H9 (cell line): ENCODE data around the gene GPR108. TPM values are rescaled to one million over a fixed set of nuclear protein-coding genes. Genes with fewer than 3 reads are reported as not detected.
"Not testable (repeated sequence)": the region's sequence is repeated elsewhere in the genome, so short reads cannot be mapped to it uniquely, and the experiment has no call there.

Experiments
- DNase-seq: peaks from one replicate; pipeline ENCODE4 v3.0.0-alpha.2; 2017
- H2AFZ ChIP-seq: one replicate; pipeline ENCODE4 v1.6.1; 2013; ENCODE audit warnings: mild to moderate bottlenecking, low read length, control low read depth, moderate library complexity
- H2AK5ac ChIP-seq: 2 replicates; pipeline ENCODE4 v1.6.1; 2013; ENCODE audit warnings: low read length, control low read depth, mixed read lengths; ENCODE audit not compliant: insufficient read length
- H2BK120ac ChIP-seq: one replicate; pipeline ENCODE4 v1.6.1; 2013; ENCODE audit warnings: low read depth, mild to moderate bottlenecking, low read length, control low read depth, inconsistent platforms; ENCODE audit not compliant: poor library complexity, severe bottlenecking
- H2BK12ac ChIP-seq: 2 replicates; pipeline ENCODE4 v1.6.1; 2013; ENCODE audit warnings: low read length, control low read depth, mixed read lengths, low read depth; ENCODE audit not compliant: insufficient read length
- H2BK15ac ChIP-seq: 2 replicates; pipeline ENCODE4 v1.6.1; 2013; ENCODE audit warnings: low read depth, low read length, control low read depth
- H2BK20ac ChIP-seq: one replicate; pipeline ENCODE4 v1.6.1; 2013; ENCODE audit warnings: low read depth, mild to moderate bottlenecking, low read length, control low read depth, inconsistent platforms; ENCODE audit not compliant: poor library complexity, severe bottlenecking
- H2BK5ac ChIP-seq: 2 replicates; pipeline ENCODE4 v1.6.1; 2013; ENCODE audit warnings: low read length, control low read depth, mixed read lengths; ENCODE audit not compliant: insufficient read length
- H3K14ac ChIP-seq: 2 replicates; pipeline ENCODE4 v1.6.1; 2013; ENCODE audit warnings: low read length, control low read depth; ENCODE audit not compliant: insufficient read depth
- H3K18ac ChIP-seq: 2 replicates; pipeline ENCODE4 v1.6.1; 2013; ENCODE audit warnings: low read depth, mild to moderate bottlenecking, mixed read lengths, low read length, control low read depth; ENCODE audit not compliant: insufficient read length
- H3K23ac ChIP-seq: 2 replicates; pipeline ENCODE4 v1.6.1; 2013; ENCODE audit warnings: low read length, control low read depth, mixed read lengths, low read depth; ENCODE audit not compliant: insufficient read length
- H3K23me2 ChIP-seq: 2 replicates; pipeline ENCODE4 v1.6.1; 2013; ENCODE audit warnings: low read depth, mild to moderate bottlenecking, mixed read lengths, low read length, control low read depth; ENCODE audit not compliant: insufficient read length, poor library complexity, severe bottlenecking
- H3K27ac ChIP-seq: 2 replicates; pipeline ENCODE4 v1.5.1; 2013; ENCODE audit warnings: low read length, control low read depth, mixed read lengths, low read depth; ENCODE audit not compliant: insufficient read length
- H3K27me3 ChIP-seq: 2 replicates; pipeline ENCODE4 v1.6.1; 2013; ENCODE audit warnings: low read length, control low read depth, inconsistent platforms; ENCODE audit not compliant: insufficient read depth
- H3K4ac ChIP-seq: 2 replicates; pipeline ENCODE4 v1.6.1; 2013; ENCODE audit warnings: low read depth, mild to moderate bottlenecking, control low read depth, inconsistent platforms, low read length, moderate library complexity
- H3K4me1 ChIP-seq: 2 replicates; pipeline ENCODE4 v1.6.1; 2013; ENCODE audit warnings: low read length, control low read depth, inconsistent platforms; ENCODE audit not compliant: insufficient read depth
- H3K4me2 ChIP-seq: 2 replicates; pipeline ENCODE4 v1.6.1; 2013; ENCODE audit warnings: low read length, control low read depth, mixed read lengths; ENCODE audit not compliant: insufficient read length, insufficient read depth
- H3K56ac ChIP-seq: 2 replicates; pipeline ENCODE4 v1.6.1; 2013; ENCODE audit warnings: low read depth, mild to moderate bottlenecking, mixed read lengths, low read length, control low read depth; ENCODE audit not compliant: insufficient read length
- H3K79me1 ChIP-seq: 2 replicates; pipeline ENCODE4 v1.6.1; 2013; ENCODE audit warnings: low read depth, mild to moderate bottlenecking, moderate library complexity, low read length, control low read depth, inconsistent platforms; ENCODE audit not compliant: insufficient read depth, poor library complexity, severe bottlenecking
- H3K79me2 ChIP-seq: 2 replicates; pipeline ENCODE4 v1.6.1; 2013; ENCODE audit warnings: low read length, control low read depth, inconsistent platforms; ENCODE audit not compliant: insufficient read depth
- H3K9ac ChIP-seq: 2 replicates; pipeline ENCODE4 v1.6.1; 2013; ENCODE audit warnings: low read length, control low read depth, mixed read lengths; ENCODE audit not compliant: insufficient read length; ENCODE audit errors: extremely low read depth
- H3K9me3 ChIP-seq: one replicate; pipeline ENCODE4 v1.6.1; 2013; ENCODE audit warnings: low read depth, low read length, inconsistent platforms; ENCODE audit not compliant: control insufficient read depth
- H3T11ph ChIP-seq: one replicate; pipeline ENCODE4 v1.6.1; 2013; ENCODE audit warnings: mild to moderate bottlenecking, low read length, control low read depth, inconsistent platforms
- H4K20me1 ChIP-seq: one replicate; pipeline ENCODE4 v1.6.1; 2013; ENCODE audit not compliant: control insufficient read depth, insufficient read length, insufficient read depth
- H4K5ac ChIP-seq: 2 replicates; pipeline ENCODE4 v1.6.1; 2013; ENCODE audit warnings: low read depth, mild to moderate bottlenecking, mixed read lengths, low read length, control low read depth; ENCODE audit not compliant: insufficient read length
- H4K8ac ChIP-seq: replicated peaks from 2 replicates; pipeline ENCODE4 v1.6.1; 2013; ENCODE audit warnings: low read length, control low read depth, mixed read lengths, low read depth; ENCODE audit not compliant: insufficient read length
- H4K91ac ChIP-seq: 2 replicates; pipeline ENCODE4 v1.6.1; 2013; ENCODE audit warnings: low read depth, mild to moderate bottlenecking, moderate library complexity, mixed read lengths, low read length, control low read depth; ENCODE audit not compliant: insufficient read length
- H3K27ac Mint-ChIP-seq, 3 experiments: 2 replicates in 2 of 3; 3 replicates in 1 of 3; pipeline ENCODE4 v1.8.0; 2020 to 2021; ENCODE audit warnings: mixed read lengths in 3 of 3, mild to moderate bottlenecking in 1 of 3, moderate library complexity in 1 of 3
- H3K27me3 Mint-ChIP-seq: 2 replicates; pipeline ENCODE4 v1.8.0; 2021; ENCODE audit warnings: low read depth, mild to moderate bottlenecking, moderate library complexity, mixed read lengths
- H3K36me3 Mint-ChIP-seq, 3 experiments: 2 replicates in 2 of 3; 3 replicates in 1 of 3; pipeline ENCODE4 v1.8.0; 2020 to 2021; ENCODE audit warnings: low read depth in 3 of 3, mixed read lengths in 3 of 3; ENCODE audit not compliant: insufficient read depth in 1 of 3
- H3K4me1 Mint-ChIP-seq, 2 experiments: 2 replicates each; pipeline ENCODE4 v1.8.0; 2020; ENCODE audit warnings: mixed read lengths in 2 of 2
- H3K4me3 Mint-ChIP-seq, 2 experiments: 2 replicates in 1 of 2; 3 replicates in 1 of 2; pipeline ENCODE4 v1.8.0; 2020 to 2021; ENCODE audit warnings: mild to moderate bottlenecking in 2 of 2, mixed read lengths in 2 of 2, moderate library complexity in 1 of 2
- H3K9me3 Mint-ChIP-seq, 2 experiments: 2 replicates in 1 of 2; 3 replicates in 1 of 2; pipeline ENCODE4 v1.8.0; 2020; ENCODE audit warnings: mild to moderate bottlenecking in 2 of 2, mixed read lengths in 2 of 2, moderate library complexity in 1 of 2
- CTCF ChIP-seq: fragments of 200-600 bp; sonication (generic); conservative IDR thresholded peaks from 3 replicates; pipeline ENCODE4 v1.8.0; 2021; ENCODE audit warnings: antibody characterized with exemption, mild to moderate bottlenecking
- WGBS: extraction: QIAGEN DNeasy Blood & Tissue Kit; methylation state at CpG from one replicate; pipeline ENCODE4 v1.1.7; 2013; ENCODE audit warnings: missing lambda C conversion rate, low lambda C conversion rate, mixed read lengths; ENCODE audit not compliant: insufficient read length; ENCODE audit errors: extremely low coverage; 5-methylcytosine and 5-hydroxymethylcytosine counted together
- total RNA-seq: library from RNA; stranded (reverse); gene quantifications from 2 replicates; pipeline ENCODE4 v1.2.1, GENCODE V29; 2021

The GPR108 gene
- total RNA-seq, 1 experiment from 2014 or later, result 38.2 TPM

GRCh38 chr19:6776999-6777398 lies 39.6 kb upstream of the GPR108 start:
- H3K79me2 ChIP-seq, result no peaks in the 10 kb centered on the region
- no peak overlapping the region for H3K23ac ChIP-seq
- H3K9ac ChIP-seq, result no peak overlapping the region
- H3K18ac ChIP-seq, result no peak overlapping the region
- H3K56ac ChIP-seq, result no peak overlapping the region
- no CpG with 5 or more reads among the region's 4 CpGs for WGBS
- H4K5ac ChIP-seq, result no peak overlapping the region
- H3K79me1 ChIP-seq, result no peaks in the 10 kb centered on the region
- no peak for DNase-seq
- H2BK20ac ChIP-seq, result no peak overlapping the region
- peaks cover 4 to 8% of the 10 kb centered on the region in 2 experiments; a peak in 2 of 4 replicates for H3K4me1 Mint-ChIP-seq
- TF ChIP-seq CTCF, result no peak
- no peak overlapping the region for H3K14ac ChIP-seq
- H4K20me1 ChIP-seq, result no peaks in the 10 kb centered on the region
- no peaks in the 10 kb centered on the region for H3K23me2 ChIP-seq
- no peak overlapping the region for H3T11ph ChIP-seq
- no peak overlapping the region for H3K27ac Mint-ChIP-seq
- no peaks in the 10 kb centered on the region for H3K36me3 Mint-ChIP-seq
- peaks cover 3 to 40% of the 10 kb centered on the region in 2 experiments; a peak in 4 of 5 replicates for H3K9me3 Mint-ChIP-seq
- H3K4ac ChIP-seq, result no peak overlapping the region
- H3K4me1 ChIP-seq, result no peaks in the 10 kb centered on the region
- H3K4me3 Mint-ChIP-seq, result no peak overlapping the region; a peak in 1 of 5 replicates
- H3K27me3 Mint-ChIP-seq, result peaks cover 6% of the 10 kb centered on the region
- no peak overlapping the region for H4K91ac ChIP-seq
- no peak overlapping the region for H2BK12ac ChIP-seq
- H3K4me2 ChIP-seq, result no peak overlapping the region
- no peak overlapping the region for H2BK5ac ChIP-seq
- no peaks in the 10 kb centered on the region for H3K27me3 ChIP-seq
- no peak overlapping the region for H3K27ac ChIP-seq
- no peaks in the 10 kb centered on the region for H3K9me3 ChIP-seq
- no peak overlapping the region for H2BK120ac ChIP-seq
- H2AK5ac ChIP-seq, result no peak overlapping the region
- H4K8ac ChIP-seq, result no peak overlapping the region
- H2AFZ ChIP-seq, result no peak overlapping the region
- H2BK15ac ChIP-seq, result no peak overlapping the region

GRCh38 chr19:6776045-6776444 lies 38.7 kb upstream of the GPR108 start:
- H3K9me3 Mint-ChIP-seq, result peaks cover 3 to 35% of the 10 kb centered on the region in 2 experiments; a peak in 4 of 5 replicates
- DNase-seq, H2AK5ac ChIP-seq, H3K4me2 ChIP-seq, H2BK12ac ChIP-seq, H3K79me1 ChIP-seq, H3K9me3 ChIP-seq, H3K14ac ChIP-seq, H2BK120ac ChIP-seq, H3K4me3 Mint-ChIP-seq, H3K36me3 Mint-ChIP-seq, H4K8ac ChIP-seq, H3K4ac ChIP-seq, H3K27ac Mint-ChIP-seq, H4K91ac ChIP-seq, H3K79me2 ChIP-seq, H3K4me1 ChIP-seq, H3K18ac ChIP-seq, H2BK20ac ChIP-seq, H2AFZ ChIP-seq, H3K9ac ChIP-seq, H2BK15ac ChIP-seq, H4K20me1 ChIP-seq, H3K27me3 ChIP-seq, H2BK5ac ChIP-seq, H3K23ac ChIP-seq, H3K23me2 ChIP-seq, H3K4me1 Mint-ChIP-seq, H3K56ac ChIP-seq, H3T11ph ChIP-seq, H3K27me3 Mint-ChIP-seq, H4K5ac ChIP-seq, H3K27ac ChIP-seq: not testable (repeated sequence)
